Caco-2 (cell line): ENCODE results near the gene NGFR. TPM values are rescaled to one million over a fixed set of nuclear protein-coding genes. Genes with fewer than 3 reads are reported as not detected.

ENCODE experiments used
- BruUV-seq: library from RNA; stranded (reverse); fragments of 400-500 nt; replicated peaks from 2 replicates; lab custom pipeline; 2021; lab: Mats Ljungman, UMichigan
- CTCF ChIA-PET: fragments of 300-600 bp; sonication (Branson Sonifier 250); formaldehyde crosslinking; loops from one replicate; lab custom pipeline; 2022; ENCODE audit warnings: antibody characterized with exemption; lab: Charles Lee
- POLR2A ChIA-PET: fragments of 300-600 bp; sonication (Branson Sonifier 250); formaldehyde crosslinking; loops from one replicate; lab custom pipeline; 2022; ENCODE audit warnings: antibody characterized with exemption; lab: Charles Lee
- DNase-seq, 2 experiments: peaks; one replicate each; pipeline versions ENCODE4 v3.0.0 to v3.0.0-alpha.2; 2020 to 2022
- H3K27me3 ChIP-seq: replicated peaks from 2 replicates; pipeline ENCODE4 v1.6.0; 2011; ENCODE audit warnings: low read length; ENCODE audit not compliant: control insufficient read depth, insufficient read depth
- H3K36me3 ChIP-seq: 2 replicates; pipeline ENCODE4 v1.5.1; 2011; ENCODE audit warnings: low read length; ENCODE audit not compliant: control insufficient read depth, insufficient read depth
- H3K4me1 ChIP-seq: fragments of 250-450 bp; sonication (Bioruptor Pico); 2 replicates; pipeline ENCODE4 v1.5.1; 2020; ENCODE audit warnings: mild to moderate bottlenecking
- H3K4me3 ChIP-seq: 2 replicates; pipeline ENCODE4 v1.5.1; 2011; ENCODE audit warnings: low read depth, mild to moderate bottlenecking, control low read depth, low read length
- H3K9me3 ChIP-seq: fragments of 250-450 bp; sonication (Bioruptor Pico); 2 replicates; pipeline ENCODE4 v1.5.1; 2020; ENCODE audit warnings: mild to moderate bottlenecking, moderate library complexity
- H3K27ac Mint-ChIP-seq: one replicate; pipeline ENCODE4 v1.8.0; 2022; ENCODE audit warnings: mixed read lengths; ENCODE audit not compliant: unreplicated experiment
- H3K27me3 Mint-ChIP-seq: one replicate; pipeline ENCODE4 v1.8.0; 2022; ENCODE audit warnings: mixed read lengths; ENCODE audit not compliant: insufficient read depth, unreplicated experiment
- H3K36me3 Mint-ChIP-seq: one replicate; pipeline ENCODE4 v1.8.0; 2022; ENCODE audit warnings: mild to moderate bottlenecking, mixed read lengths; ENCODE audit not compliant: insufficient read depth, unreplicated experiment
- H3K4me1 Mint-ChIP-seq: one replicate; pipeline ENCODE4 v1.8.0; 2022; ENCODE audit warnings: low read depth, mixed read lengths; ENCODE audit not compliant: unreplicated experiment
- H3K4me3 Mint-ChIP-seq: one replicate; pipeline ENCODE4 v1.8.0; 2022; ENCODE audit warnings: mild to moderate bottlenecking, moderate library complexity, mixed read lengths; ENCODE audit not compliant: unreplicated experiment
- H3K9me3 Mint-ChIP-seq: one replicate; pipeline ENCODE4 v1.8.0; 2022; ENCODE audit warnings: mixed read lengths; ENCODE audit not compliant: unreplicated experiment
- intact Hi-C: fragments of 100-400 bp; cut with micrococcal nuclease; formaldehyde crosslinking; loops from one replicate; pipeline ENCODE4 v1.10.0; 2022; ENCODE audit not compliant: unreplicated experiment
- total RNA-seq: library from RNA; stranded (reverse); gene quantifications from 2 replicates; pipeline ENCODE4 v1.2.3, GENCODE V29; 2022
- TF ChIP-seq, protein P1 (sequence below), 2 experiments: fragments of 200-600 bp in 1 of 2; IDR thresholded peaks; 1 replicate in 1 of 2; 2 replicates in 1 of 2; pipeline versions ENCODE4 v1.5.1 to v1.8.0; 2011 to 2022; ENCODE audit warnings: antibody characterized with exemption in 1 of 2, control low read depth in 1 of 2, inconsistent platforms in 1 of 2, low read depth in 1 of 2, low read length in 1 of 2, mild to moderate bottlenecking in 1 of 2, moderate library complexity in 1 of 2; ENCODE audit not compliant: insufficient read depth in 1 of 2, severe bottlenecking in 1 of 2, unreplicated experiment in 1 of 2

The NGFR gene
- total RNA-seq, 1 experiment from 2014 or later: 1.6 TPM

GRCh38 chr17:49527927-49528651 is 33.0 kb downstream of the NGFR start:
- no TSS peak for BruUV-seq
- POLR2A ChIA-PET: no interaction called here

DNA sequence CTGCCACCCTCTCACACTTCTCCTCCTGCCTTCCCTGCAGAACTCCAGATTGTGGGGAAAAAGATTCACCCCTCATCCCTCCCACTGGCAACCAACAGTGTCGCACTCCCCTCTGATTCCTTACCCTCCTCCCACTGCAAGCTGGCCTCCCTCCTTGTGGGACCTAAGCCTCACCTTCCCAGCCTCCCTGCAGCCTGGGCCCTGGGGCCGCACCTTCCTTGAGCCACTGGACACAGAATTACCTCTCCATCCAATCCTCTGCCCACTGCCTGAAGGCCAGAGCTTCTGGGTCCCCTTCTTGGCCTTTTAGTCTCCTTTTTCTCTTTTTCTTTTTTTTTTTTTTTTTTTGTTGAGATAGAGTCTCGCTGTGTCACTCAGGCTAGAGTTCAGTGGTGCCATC is 33.9 kb downstream of the NGFR start:
- no TSS peak for BruUV-seq
- Histone ChIP-seq H3K27me3 (no peaks in the 10 kb centered on the region), H3K36me3 (no peaks in the 10 kb centered on the region), H3K9me3 (no peaks in the 10 kb centered on the region), H3K4me3 (no peak overlapping the region), H3K4me1 (no peaks in the 10 kb centered on the region)
- intact Hi-C loops: no loop called here
- Mint-ChIP-seq H3K36me3 (no peaks in the 10 kb centered on the region), H3K4me1 (no peaks in the 10 kb centered on the region), H3K27me3 (peaks cover 25% of the 10 kb centered on the region), H3K27ac (no peak overlapping the region), H3K4me3 (no peak overlapping the region), H3K9me3 (no peaks in the 10 kb centered on the region)
- TF ChIP-seq, protein P1, sequence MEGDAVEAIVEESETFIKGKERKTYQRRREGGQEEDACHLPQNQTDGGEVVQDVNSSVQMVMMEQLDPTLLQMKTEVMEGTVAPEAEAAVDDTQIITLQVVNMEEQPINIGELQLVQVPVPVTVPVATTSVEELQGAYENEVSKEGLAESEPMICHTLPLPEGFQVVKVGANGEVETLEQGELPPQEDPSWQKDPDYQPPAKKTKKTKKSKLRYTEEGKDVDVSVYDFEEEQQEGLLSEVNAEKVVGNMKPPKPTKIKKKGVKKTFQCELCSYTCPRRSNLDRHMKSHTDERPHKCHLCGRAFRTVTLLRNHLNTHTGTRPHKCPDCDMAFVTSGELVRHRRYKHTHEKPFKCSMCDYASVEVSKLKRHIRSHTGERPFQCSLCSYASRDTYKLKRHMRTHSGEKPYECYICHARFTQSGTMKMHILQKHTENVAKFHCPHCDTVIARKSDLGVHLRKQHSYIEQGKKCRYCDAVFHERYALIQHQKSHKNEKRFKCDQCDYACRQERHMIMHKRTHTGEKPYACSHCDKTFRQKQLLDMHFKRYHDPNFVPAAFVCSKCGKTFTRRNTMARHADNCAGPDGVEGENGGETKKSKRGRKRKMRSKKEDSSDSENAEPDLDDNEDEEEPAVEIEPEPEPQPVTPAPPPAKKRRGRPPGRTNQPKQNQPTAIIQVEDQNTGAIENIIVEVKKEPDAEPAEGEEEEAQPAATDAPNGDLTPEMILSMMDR (IDR thresholded peaks at IDR 0.05; ENCODE audit: insufficient read depth in 1 of 2, low read depth in 1 of 2, low read length in 1 of 2, severe bottlenecking in 1 of 2, unreplicated experiment in 1 of 2): no peak
- peak in 1 of 2 experiments; percentile 32 for DNase-seq
- CTCF ChIA-PET: interaction anchor here (0.6 to 1.3 kb wide), 2 partner anchors 14 to 41 kb away, joined by 3 to 11 read pairs; no protein-coding TSS in a partner anchor
- POLR2A ChIA-PET: no interaction called here

More at GRCh38 chr17:49527927-49528651, 33.0 kb downstream of the NGFR start:
- Mint-ChIP-seq H3K27ac (no peak overlapping the region), H3K9me3 (no peaks in the 10 kb centered on the region), H3K27me3 (peaks cover 20% of the 10 kb centered on the region), H3K4me3 (no peak overlapping the region), H3K4me1 (no peaks in the 10 kb centered on the region), H3K36me3 (no peaks in the 10 kb centered on the region)
- TF ChIP-seq, protein P1 (IDR thresholded peaks at IDR 0.05; ENCODE audit: insufficient read depth in 1 of 2, low read depth in 1 of 2, low read length in 1 of 2, severe bottlenecking in 1 of 2, unreplicated experiment in 1 of 2): no peak
- Histone ChIP-seq H3K27me3 (no peaks in the 10 kb centered on the region), H3K4me3 (no peak overlapping the region), H3K9me3 (no peaks in the 10 kb centered on the region), H3K36me3 (no peaks in the 10 kb centered on the region), H3K4me1 (no peaks in the 10 kb centered on the region)
- DNase-seq: peak in 1 of 2 experiments; percentile 32
- CTCF ChIA-PET: interaction anchor here (1.4 kb wide), 1 partner anchor 29 kb away, joined by 5 read pairs; no protein-coding TSS in a partner anchor
- intact Hi-C loops: no loop called here

- TF ChIP-seq, protein P1 (IDR thresholded peaks at IDR 0.05; ENCODE audit: insufficient read depth in 1 of 2, low read depth in 1 of 2, low read length in 1 of 2, severe bottlenecking in 1 of 2, unreplicated experiment in 1 of 2): no peak
- no peaks in the 10 kb centered on the region for H3K36me3 Mint-ChIP-seq
- intact Hi-C loops: no loop called here
- ChIA-PET CTCF (interaction anchor here (1.2 kb wide), 1 partner anchor 27 kb away, joined by 8 read pairs; no protein-coding TSS in a partner anchor), POLR2A (no interaction called here)
- H3K27me3 ChIP-seq: no peaks in the 10 kb centered on the region
- no peaks in the 10 kb centered on the region for H3K4me1 Mint-ChIP-seq
- DNase-seq: no peak
- H3K27me3 Mint-ChIP-seq: peaks cover 29% of the 10 kb centered on the region
- H3K9me3 ChIP-seq: no peaks in the 10 kb centered on the region
- no peak overlapping the region for H3K27ac Mint-ChIP-seq
- no peak overlapping the region for H3K4me3 ChIP-seq
- no peaks in the 10 kb centered on the region for H3K36me3 ChIP-seq
- H3K4me3 Mint-ChIP-seq: no peak overlapping the region
- no peaks in the 10 kb centered on the region for H3K9me3 Mint-ChIP-seq
- H3K4me1 ChIP-seq: no peaks in the 10 kb centered on the region
- no TSS peak for BruUV-seq
Observed at GRCh38 chr17:49530118-49530517, 35.0 kb downstream of the NGFR start.
